ENCODE results near the gene FXYD7. TPM values are rescaled to one million over a fixed set of nuclear protein-coding genes. Genes with fewer than 3 reads are reported as not detected.
A peak's percentile ranks its signal among the peaks of the same experiment; 100 is the strongest.

Gene FXYD7
- total and polyA plus RNA-seq, 9 of the 15 experiments (the other 6 are each of a cell fraction or from before 2014, with no cell fraction given), result 0.10 to 0.80 (median 0.31) TPM; not detected in 3

DNA sequence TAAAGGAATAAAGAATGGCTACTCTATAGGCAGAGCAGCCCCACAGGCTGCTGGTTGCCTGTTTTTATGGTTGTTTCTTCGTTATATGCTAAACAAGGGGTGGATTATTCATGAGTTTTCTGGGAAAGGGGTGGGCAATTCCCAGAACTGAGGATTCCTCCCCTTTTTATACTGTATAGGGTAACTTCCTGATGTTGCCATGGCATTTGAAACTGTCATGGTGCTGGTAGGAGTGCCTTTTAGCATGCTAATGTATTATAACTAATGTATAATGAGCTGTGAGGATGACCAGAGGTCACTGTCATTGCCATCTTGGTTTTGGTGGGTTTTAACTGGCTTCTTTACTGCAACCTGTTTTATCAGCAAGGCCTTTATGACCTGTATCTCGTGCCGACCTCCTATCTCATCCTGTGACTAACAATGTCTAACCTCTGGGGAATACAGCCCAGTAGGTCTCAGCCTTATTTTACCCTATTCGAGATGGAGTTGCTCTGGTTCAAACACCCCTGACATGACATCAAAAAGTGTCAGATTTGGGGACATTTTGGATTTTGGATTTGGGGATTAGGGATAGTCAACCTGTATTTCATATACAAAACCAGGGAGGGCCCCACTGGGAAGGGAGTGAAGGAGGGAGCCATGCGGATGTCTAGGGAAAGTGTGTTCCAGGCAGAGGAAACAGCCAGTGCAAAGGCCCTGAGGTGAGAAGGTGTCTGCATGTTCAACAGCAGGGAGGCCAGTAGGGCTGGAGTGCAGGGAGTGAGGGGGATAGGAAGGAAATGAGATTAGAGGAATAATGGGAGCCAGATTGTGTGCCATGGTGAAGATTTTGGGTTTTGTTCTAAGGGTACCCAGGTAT, 22.4 kb downstream of the FXYD7 start (continued):
- TF ChIP-seq, protein P1, sequence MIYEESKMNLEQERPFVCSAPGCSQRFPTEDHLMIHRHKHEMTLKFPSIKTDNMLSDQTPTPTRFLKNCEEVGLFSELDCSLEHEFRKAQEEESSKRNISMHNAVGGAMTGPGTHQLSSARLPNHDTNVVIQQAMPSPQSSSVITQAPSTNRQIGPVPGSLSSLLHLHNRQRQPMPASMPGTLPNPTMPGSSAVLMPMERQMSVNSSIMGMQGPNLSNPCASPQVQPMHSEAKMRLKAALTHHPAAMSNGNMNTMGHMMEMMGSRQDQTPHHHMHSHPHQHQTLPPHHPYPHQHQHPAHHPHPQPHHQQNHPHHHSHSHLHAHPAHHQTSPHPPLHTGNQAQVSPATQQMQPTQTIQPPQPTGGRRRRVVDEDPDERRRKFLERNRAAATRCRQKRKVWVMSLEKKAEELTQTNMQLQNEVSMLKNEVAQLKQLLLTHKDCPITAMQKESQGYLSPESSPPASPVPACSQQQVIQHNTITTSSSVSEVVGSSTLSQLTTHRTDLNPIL (CRISPR knock-in tag; IDR thresholded peaks at IDR 0.05), result peak; percentile 75; the same call in 1 of the 2 replicates
- TF ChIP-seq ZNF133 (CRISPR knock-in tag; IDR thresholded peaks at IDR 0.05) (0 out of 2 replicates have a peak, but pooled peaks have one; percentile 72), NUFIP1 (IDR thresholded peaks at IDR 0.05; ENCODE audit: partially characterized antibody) (peak; percentile 84), CAMTA2 (CRISPR knock-in tag; conservative IDR thresholded peaks at IDR 0.05) (0 out of 2 replicates have a peak, but pooled peaks have one; percentile 47), PHF8 (IDR thresholded peaks at IDR 0.05; ENCODE audit: borderline replicate concordance, low read length) (no peak), FUS (optimal IDR thresholded peaks at IDR 0.05; ENCODE audit: low read depth, low read length) (no peak), DNMT1 (IDR thresholded peaks at IDR 0.05) (no peak), KLF6 (CRISPR knock-in tag; IDR thresholded peaks at IDR 0.05; ENCODE audit: borderline replicate concordance) (peak; percentile 93)
- TF ChIP-seq, protein P2, sequence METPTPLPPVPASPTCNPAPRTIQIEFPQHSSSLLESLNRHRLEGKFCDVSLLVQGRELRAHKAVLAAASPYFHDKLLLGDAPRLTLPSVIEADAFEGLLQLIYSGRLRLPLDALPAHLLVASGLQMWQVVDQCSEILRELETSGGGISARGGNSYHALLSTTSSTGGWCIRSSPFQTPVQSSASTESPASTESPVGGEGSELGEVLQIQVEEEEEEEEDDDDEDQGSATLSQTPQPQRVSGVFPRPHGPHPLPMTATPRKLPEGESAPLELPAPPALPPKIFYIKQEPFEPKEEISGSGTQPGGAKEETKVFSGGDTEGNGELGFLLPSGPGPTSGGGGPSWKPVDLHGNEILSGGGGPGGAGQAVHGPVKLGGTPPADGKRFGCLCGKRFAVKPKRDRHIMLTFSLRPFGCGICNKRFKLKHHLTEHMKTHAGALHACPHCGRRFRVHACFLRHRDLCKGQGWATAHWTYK (CRISPR knock-in tag; IDR thresholded peaks at IDR 0.05), result peak; percentile 86; the same call in 1 of the 2 replicates
- TF ChIP-seq, protein P3, sequence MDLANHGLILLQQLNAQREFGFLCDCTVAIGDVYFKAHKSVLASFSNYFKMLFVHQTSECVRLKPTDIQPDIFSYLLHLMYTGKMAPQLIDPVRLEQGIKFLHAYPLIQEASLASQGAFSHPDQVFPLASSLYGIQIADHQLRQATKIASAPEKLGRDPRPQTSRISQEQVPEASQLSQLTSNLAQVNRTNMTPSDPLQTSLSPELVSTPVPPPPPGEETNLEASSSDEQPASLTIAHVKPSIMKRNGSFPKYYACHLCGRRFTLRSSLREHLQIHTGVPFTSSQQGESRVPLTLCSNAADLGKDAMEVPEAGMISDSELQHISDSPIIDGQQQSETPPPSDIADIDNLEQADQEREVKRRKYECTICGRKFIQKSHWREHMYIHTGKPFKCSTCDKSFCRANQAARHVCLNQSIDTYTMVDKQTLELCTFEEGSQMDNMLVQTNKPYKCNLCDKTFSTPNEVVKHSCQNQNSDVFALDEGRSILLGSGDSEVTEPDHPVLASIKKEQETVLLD (IDR thresholded peaks at IDR 0.05), result peak; percentile 38; the same call in 1 of the 2 replicates
- TF ChIP-seq, protein P4, sequence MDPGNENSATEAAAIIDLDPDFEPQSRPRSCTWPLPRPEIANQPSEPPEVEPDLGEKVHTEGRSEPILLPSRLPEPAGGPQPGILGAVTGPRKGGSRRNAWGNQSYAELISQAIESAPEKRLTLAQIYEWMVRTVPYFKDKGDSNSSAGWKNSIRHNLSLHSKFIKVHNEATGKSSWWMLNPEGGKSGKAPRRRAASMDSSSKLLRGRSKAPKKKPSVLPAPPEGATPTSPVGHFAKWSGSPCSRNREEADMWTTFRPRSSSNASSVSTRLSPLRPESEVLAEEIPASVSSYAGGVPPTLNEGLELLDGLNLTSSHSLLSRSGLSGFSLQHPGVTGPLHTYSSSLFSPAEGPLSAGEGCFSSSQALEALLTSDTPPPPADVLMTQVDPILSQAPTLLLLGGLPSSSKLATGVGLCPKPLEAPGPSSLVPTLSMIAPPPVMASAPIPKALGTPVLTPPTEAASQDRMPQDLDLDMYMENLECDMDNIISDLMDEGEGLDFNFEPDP (CRISPR knock-in tag; IDR thresholded peaks at IDR 0.05), result 0 out of 2 replicates have a peak, but pooled peaks have one; percentile 65
